LHCN-M2 (cell line): ENCODE measurements around the gene DNLZ. TPM values are rescaled to one million over a fixed set of nuclear protein-coding genes. Genes with fewer than 3 reads are reported as not detected.
"Not testable (repeated sequence)": the region's sequence is repeated elsewhere in the genome, so short reads cannot be mapped to it uniquely, and the experiment has no call there.

Source experiments
- DNase-seq: peaks from one replicate; pipeline ENCODE4 v3.0.0-alpha.2; 2012; ENCODE audit warnings: low read depth
- polyA plus RNA-seq: library from polyadenylated mRNA; unstranded; fragments of >200 nt; gene quantifications from one replicate; pipeline ENCODE4 v1.2.1, GENCODE V29; 2012; ENCODE audit warnings: missing spikeins
- total RNA-seq: library from RNA; depleted of rRNA; stranded (reverse); fragments of >200 nt; gene quantifications from 2 replicates; pipeline ENCODE4 v1.2.3, GENCODE V29; 2014; rRNA removed

Gene DNLZ
- total RNA-seq, result 51.2 and 52.0 TPM in 2 replicates
- 29.4 TPM for polyA plus RNA-seq

DNA sequence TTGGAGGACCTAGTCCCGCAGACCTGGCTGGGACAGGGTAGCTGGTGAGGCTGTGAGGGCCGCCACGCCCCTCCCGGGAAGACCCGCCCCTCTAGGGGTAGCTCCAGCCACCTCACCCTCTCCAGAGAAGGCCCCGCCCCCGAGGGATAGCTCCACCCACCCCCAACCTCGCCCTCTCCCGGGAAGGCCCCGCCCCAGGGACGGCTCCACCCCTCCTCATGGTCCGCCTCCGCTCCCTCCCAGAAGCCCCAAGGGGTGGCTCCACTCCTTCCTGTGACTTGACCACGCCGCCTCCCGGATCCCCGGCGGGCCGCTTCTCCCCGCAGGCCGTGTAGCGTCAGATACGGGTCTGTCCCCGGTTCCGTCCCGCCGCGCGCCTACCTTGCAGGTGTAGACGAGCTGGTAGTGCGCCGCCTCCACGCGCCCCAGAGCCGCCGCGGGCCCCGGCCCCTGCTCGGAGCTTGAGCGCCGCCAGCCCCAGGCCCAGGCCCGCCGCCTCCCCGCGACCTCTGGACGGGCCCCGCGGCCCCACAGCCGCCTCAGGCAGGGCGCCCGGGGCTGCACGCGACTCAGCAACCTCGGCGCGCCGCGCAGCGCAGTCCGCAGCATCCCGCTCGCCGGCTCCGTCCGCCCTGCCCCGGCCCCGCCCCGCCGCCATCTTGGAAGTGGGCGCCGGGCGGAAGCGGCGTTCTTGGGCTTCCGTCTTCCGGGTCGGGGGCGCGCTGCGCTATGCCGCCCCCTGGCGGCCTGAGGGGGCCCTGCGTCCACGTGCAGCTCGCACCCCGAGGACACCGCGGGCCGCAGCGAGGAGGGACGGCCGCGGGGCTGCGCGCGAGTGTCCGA, at the start of gene DNLZ:
DNLZ (minus strand) TSS at position 639 of the 843 bp plus-strand sequence; CDS start at position 609, 30 bp downstream.
- DNase-seq, result peak; percentile 91

DNA sequence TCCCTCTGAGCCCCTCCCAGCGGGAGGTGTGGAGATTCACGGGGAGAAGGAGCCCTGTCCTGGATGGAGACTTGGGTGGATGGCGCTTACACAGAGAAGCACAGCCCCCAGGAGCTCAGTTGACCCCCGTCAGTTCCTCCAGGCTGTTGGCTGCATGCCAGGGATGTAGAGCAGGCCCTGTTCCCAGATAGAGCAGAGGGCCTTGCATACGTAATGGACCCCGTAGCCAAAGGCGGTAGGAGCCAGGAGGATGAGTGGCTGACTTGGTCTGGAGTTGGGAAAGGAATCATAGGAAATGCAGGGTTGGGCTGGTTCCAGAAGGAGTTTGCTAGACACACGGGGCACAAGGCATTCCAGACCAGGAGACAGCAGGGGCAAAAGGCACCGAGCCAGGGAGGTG, 49.4 kb upstream of the DNLZ start:
- DNase-seq, result no peak

DNA sequence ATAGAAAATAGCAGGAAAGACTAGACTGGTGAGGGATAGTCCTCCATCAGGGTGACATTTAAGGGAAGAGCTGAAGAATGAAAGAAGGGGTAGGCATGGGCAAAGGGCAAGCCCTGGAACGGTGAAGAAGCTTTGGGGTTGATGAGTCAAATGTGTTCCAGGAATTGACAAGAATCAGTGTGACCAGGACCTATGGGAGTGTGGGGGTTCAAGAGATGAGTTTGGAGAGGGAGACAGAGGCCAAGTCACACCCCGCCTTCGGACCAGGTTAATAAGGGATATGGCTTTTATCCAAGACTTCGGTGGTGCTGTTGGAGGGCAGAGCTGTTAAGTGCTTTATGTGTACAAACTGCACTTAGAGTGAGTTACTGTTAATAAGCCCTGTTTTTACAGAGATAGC, 47.8 kb upstream of the DNLZ start:
- no peak for DNase-seq

DNA sequence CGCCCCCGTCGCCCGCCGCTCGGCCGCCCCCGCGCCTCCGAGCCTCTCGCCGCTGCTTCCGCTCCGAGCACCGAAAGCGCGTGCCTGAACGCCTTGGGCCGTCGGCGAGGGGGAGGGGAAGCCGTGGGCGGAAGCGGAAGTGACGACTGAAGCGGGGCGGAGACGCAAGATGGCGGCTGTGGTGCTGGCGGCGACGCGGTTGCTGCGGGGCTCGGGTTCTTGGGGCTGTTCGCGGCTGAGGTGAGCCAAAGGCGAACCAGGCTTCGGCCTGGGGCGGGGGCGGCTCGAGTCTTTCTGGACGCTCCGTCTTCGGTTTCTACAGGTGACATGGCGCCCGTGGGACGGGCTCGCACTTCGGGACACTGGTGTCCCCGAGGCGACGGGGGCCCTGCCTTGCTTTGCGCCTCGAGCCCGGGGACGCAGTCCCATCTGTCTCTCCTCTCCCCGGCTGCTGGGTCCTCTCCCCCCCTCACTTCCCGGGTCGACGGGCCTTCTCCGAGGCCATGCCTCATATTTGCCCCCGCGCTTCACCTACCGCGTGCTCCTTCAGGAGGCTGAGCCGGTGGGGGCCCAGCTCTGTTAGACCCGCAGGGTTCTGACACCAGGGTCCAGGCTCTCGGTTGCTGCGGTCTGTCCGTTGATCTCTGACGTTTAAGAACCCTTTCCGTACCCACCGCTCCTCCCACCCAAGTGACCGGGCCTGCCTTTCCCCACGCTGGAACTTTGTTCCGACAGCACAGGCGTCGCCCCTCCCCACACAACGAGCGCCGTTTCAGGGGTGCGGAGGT, 47.1 kb upstream of the DNLZ start, which contains the start of the genes ENTR1 and PMPCA:
ENTR1 (minus strand) TSS at position 115 of the 788 bp plus-strand sequence. CDS start 217 bp downstream, outside the sequence.
PMPCA (plus strand) TSS at position 159 of the 788 bp plus-strand sequence; CDS start at position 170, 11 bp downstream.
- DNase-seq, result peak; percentile 79

DNA sequence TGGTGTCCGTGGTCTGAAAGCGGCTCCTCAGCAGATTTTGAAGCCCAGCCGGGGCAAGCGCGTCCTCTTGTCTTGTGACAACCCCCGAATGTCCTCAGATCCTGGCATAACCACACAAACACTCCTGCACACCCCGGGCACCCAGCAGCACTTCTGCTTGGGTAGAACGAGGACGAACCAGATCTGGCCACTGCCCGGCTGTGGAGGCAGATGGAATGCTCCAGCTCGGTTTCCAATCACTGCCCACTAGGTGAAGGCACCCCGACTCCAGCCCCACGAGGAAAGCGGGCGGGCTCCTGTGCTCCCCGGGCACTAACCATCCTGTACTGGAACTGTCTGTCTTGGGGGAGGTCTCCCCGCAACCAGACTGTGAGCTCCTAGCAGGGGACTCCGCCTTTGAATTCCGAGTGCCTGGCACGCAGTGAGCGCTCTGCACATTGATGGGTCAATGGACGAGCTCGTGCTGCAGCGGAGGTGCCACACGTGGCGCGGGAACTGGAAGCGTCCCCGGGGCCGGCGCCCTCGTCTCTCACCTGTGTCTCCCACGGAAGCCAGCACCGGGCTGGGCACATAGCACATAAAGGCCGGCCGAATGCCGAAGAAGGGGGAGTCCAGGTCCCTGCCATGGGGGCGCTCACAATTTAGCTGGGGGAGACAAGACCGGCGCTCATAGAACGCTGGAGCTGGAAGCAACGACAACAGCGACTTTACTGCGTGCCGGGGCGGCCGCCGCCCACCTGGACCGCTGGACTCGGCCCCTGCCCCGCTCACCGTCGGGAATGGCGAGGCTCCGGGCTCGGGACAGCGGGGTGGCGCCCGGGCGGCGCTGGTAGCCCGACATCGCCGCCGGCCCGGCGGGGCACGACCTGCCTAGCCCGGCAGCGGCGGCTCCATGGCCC, 46.3 kb upstream of the DNLZ start:
- DNase-seq, result peak; percentile 34

DNA sequence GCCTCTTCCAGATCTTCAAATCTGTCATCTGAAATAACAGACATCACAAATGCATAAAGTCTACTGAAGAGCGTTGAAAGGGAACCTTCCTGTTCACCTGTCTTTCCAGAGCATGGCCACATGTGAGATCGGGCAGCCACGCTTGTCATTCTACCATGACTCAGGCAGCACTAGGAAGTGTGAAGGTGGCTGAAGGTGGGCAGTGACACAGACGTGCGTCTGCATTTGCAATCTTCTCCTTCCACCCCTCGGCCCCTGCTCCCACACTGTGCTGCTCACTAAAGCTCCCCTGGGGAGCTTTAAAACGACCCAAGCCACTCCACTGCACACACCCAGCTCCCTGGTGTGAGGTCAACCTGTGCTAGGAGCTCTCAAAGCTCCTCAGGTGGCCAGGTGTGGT, 44.4 kb upstream of the DNLZ start:
- DNase-seq, result no peak

DNA sequence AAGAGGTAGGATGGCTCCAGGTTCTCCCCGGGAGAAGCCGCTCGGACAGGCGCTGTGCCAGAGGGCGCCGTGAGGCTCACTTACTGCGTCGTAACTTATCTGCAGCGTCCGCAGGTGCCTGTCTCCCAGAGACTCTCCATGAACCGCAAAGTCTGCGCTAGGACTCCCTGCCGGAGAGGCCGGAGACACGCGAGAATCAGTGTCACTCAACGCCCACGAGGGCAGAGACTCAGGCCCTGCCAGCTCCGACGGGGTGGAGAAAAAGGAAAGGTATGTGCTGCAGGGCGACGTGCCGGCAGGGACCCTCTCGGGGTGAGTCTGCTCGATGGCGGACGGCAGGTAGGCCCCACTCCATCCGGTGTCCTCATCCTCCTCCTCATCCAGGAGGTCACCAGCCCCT, 43.5 kb upstream of the DNLZ start:
- not testable (repeated sequence) for DNase-seq

DNA sequence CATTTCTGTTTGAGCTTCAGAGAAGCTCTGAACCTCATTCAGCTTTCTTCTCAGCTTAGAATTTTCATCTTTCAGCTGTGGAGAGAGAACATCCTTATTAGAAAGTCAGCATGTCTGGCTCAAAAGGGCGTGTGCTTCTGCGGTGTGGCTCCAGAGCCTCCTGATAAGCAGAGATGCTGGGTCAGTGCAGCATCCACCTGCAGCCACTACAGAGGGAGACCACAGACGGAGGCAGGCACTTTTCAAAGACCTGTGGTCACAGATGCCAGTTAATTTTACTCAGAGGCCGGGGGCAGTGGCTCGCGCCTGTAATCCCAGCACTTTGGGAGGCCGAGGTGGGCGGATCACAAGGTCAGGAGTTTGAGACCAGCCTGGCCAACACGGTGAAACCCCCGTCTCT, 42.4 kb upstream of the DNLZ start:
- DNase-seq, result not testable (repeated sequence)

DNA sequence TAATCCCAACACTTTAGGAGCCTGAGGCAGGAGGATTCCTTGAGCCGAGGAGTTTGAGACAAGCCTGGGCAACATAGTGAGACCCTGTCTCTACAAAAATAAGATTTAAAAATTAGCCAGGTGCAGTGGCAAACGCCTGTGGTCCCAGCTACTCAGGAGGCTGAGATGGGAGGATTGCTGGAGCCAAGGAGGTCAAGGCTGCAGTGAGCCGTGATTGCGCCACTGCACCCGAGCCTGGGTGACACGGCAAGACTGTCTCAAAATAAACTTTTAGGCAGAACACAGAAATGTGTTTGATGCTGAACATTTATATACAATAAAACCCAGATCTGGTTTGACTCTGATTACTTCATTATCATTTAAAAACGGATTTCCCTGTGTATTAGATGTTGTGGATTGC, 41.9 kb upstream of the DNLZ start:
- no peak for DNase-seq

DNA sequence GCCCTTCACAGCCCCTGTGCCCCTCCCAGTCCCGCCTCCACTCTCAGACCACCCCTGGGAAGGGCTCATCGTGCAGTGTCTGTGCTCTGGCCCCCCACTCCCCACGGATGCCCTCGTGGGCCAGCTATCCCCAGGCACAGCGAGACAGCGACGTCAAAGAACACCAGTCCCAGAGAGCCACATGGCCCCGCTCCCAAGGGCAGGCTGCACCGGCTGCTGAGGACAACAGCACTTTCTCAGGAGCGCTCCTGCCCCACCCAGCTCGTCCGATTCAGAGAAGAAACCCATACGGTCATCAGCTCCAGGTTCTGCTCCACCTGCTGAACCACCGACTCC, 41.2 kb upstream of the DNLZ start:
- no peak for DNase-seq

DNA sequence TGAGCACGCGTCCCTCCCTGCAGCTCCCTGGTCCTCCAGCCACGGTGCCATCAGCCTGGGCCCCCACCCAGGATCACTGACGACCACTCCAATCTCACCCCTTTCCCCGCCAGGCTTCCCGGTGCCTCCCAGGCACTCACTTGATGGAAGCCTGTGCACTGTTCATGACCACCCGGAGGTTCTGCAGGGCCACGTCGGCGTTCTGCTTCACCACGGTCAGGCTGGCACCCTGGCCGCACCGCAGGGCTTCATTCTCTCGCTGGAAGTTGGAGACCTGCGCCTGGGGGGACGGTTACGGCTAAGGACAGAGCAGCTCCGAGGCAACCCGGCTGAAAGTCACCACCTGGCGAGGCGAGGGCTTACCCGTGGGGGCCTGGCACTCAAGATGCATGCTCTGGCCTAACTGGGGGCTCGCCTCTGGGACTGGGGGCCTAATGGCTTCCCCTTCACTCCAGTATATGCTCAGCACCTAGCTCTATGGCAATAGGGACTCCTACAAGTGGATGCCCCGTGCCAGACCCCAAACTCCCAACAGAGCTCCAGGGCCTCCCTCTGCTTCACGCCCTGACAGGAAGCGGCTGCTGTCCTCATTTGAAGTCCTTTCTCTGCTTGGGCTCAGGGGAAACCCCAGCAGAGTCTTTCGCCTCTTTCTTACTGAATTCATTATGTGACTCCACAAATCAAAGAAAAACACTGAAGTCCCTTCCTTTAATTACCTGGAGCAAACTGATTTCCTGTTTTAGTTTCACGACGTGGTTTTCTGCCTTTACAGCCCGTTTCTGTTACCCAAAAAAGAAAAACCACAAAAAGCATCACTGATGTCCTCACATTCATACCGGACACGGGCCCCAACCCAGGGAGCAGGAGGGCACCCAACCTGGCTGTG, 40.6 kb upstream of the DNLZ start:
- no peak for DNase-seq

DNA sequence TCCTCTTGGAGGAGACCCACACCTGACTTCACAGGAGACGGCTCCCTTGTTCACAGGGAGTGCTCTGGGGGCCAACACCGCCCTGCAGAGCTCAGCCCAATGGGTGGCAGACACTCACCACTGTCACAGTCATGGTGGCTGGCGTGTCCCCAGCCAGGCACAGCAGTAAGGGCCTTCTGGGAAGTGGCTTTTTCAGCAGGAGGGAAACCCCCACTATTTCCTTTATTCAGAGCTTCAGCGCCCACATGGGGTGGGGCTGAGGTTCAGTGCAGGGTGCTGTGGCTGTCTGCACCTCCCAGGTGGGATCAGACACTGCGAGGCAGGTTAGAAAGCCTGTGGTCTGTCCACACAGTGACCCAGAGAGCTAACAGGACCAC, 40.0 kb upstream of the DNLZ start:
- no peak for DNase-seq

DNA sequence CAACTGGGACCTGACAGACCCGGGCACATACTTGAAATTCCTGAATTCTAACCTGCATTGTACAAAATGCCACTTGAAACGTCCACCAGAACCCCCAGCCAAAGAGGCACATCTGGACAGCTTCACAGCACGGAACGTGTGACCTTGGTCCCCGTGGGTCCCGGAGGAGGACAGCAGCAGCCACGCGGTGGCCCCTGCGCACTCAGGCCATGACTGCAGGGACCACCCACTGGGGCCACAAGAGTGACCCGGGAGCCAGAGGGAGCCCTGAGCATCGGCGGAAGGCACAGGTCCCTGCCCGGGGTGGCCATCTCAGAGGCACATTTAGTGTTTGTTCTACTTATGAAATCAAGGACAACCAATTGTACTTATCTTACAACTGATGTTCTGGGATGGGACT, 38.5 kb upstream of the DNLZ start:
- DNase-seq, result no peak

DNA sequence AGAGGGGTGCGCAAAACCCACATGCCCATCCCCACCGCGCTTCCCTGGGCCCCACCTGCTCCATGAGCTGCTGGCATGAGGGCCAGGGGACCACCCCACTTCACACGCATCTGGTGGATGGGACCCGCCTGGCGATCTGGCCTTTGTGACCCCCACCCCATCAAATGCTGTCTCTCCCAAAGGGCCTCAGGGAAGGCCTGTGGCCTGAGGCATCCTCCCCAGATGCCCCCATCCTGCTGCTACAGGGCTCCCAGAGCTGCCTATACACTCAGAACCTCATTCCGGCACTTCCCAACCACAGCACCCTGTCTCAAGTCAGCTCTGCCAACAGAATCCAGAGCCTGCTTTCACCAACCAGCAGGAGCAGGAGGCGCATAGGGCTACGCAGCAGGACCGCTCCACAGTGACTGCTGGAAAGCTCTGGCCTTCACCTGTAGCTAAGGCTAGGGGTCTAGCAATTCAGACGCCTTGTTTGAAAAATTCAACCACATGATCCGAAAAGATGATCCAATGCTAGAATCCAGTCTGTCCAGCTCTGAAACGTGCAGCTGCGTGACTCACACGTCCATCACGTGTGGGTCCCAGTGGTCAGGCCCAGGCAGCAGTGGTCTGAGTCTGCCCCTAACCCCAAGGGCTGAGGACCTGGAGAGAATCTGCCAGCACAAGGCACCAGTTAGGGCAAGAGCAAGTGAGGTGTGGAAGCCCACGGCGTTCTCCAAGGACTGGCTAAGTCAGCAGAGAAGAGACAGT, 37.8 kb upstream of the DNLZ start:
- peak; percentile 21 for DNase-seq

DNA sequence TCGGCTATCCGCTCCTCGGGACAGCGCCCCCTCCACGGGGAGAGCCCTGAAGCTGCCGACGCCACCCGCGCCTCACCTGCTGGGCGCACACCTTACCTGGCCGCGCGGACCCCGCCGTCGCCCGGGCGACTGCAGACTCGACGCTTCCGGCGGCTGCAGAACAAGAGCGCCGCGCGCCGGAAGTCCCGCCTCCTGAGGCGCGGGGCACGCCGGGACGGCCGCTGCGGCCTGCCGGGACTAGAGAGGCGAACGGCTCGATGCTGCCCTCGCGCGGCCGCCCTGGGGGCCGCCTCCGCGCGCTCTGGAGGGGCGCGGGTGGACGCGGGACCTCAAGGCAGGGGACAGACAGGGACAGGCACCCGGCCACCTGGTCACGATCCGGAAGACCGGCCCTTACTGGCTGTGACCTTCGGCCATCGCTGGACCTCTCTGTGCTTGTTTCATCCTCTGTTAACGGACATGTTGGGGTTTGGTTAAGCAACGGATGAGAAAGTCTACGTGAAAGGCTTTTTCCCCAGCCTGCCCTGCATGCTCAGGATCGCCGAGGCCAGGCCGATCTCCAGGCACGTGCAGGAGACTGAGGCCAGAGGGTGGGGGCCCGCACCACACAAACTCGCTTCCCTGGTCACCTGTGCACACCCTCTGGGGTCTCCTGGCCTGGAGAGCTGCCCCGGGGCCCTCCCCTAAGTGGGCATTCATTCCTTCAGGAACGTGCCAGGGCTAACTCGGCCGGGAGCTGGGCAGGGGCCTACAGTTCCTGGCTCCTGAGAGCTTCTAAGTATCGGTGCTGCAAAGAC, 36.7 kb upstream of the DNLZ start, which contains the start of gene SNAPC4:
SNAPC4 (minus strand) TSS at position 133 of the 797 bp plus-strand sequence. CDS start 1,742 bp downstream, outside the sequence.
- peak; percentile 79 for DNase-seq

DNA sequence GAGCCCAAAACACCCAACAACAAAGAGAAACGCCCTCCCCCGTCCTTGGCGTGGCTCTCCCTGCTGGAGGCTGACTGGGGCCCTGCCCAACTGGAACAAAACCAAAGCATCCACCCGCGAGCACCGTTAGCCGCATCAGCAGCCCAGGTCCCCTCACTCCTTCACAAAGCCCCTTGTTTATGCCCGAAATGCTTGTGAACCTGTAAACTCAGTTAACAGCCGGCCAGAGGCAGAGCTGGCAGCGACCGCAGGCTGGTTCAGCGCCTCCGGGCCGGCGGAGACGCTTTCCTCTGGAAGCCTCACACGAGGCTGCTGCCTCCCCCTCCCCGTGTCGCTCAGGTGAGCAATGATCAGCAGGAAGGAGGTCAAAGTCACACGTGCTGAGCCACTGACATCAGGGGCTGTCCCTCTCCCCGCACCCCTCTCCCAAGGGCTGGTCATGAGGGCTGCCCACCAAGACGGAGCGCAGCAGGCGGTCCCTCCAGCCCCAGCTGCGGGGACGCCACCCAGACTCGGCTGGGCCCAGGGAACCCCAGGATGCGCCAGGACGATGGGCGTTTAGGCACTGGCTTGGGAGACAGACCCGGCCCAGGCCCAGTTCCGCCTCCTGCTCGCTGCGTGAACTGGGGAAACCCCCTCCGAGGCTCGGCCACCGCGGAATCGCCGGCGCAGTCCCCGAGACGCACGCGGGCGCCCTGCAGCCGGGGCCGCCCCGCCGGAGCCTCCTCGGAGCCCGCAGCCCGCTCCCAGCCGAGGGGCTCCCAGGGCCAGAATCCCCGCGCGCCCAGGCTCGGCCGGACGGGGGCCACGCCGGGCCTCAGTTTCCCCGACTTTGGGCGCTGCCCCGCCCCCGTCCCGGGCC, 35.9 kb upstream of the DNLZ start:
- DNase-seq, result no peak

DNA sequence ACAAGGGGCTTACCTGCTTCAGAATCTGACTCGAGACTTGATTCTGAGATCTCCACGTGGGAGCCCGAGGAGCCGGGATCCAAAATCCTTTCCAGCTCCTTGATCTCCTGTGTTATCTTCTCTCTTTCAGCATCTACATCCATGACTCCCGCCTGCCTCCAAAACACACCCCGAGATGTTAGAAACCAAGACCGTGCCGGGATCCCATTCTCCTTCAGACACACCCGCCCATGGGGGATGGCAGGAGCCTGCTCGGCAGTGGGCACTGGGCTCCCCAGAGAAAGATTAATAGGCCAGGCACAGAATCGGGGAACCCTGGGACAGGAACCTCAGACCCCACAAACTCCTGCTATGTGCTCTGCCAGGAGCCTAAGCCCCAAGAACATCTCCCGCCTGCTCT, 34.7 kb upstream of the DNLZ start:
- no peak for DNase-seq

DNA sequence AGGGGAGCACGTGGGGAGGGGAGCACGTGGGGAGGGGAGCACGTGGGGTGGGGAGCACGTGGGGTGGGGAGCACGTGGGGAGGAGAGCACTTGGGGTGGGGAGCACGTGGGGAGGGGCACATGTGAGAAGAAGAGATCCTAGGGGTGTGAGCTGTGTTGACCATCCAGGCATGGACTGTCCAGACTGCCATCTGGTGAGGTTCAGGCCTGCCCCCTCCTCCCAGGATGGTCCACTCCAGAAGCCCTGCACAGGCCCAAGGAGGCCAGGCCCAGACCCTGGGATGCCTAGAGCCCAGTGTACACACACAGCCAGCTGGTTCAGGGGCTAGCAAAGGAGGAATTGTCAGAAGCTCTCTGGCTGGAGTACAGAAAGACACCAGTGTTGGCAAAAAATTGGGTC, 34.1 kb upstream of the DNLZ start:
- DNase-seq, result no peak
